Measurements from ENCODE around the gene CPD. TPM values are rescaled to one million over a fixed set of nuclear protein-coding genes. Genes with fewer than 3 reads are reported as not detected.

CPD gene
- polyA plus RNA-seq, 1 donor (not counting 4 experiments of a cell fraction or from before 2014, with no cell fraction given), result 30.5 TPM

GRCh38 chr17:30429155-30429554 is 50.4 kb downstream of the CPD start:
- FAIRE-seq (no peak), DNase-seq (ENCODE audit: low read depth, low spot score) (no peak)
- dilution Hi-C loops (cut with MboI; ENCODE audit: extremely low pct_ligation_motif_present, low sequenced_read_pairs), result no loop called here
- peaks cover 3% of the 10 kb centered on the region for H3K9me3 ChIP-seq (ENCODE audit: control insufficient read depth, low read depth, low read length)
- H3K27me3 ChIP-seq (ENCODE audit: control insufficient read depth, extremely low read depth, insufficient read depth, low read length), result no peaks in the 10 kb centered on the region
- H3K4me1 ChIP-seq (ENCODE audit: control insufficient read depth, extremely low read depth, insufficient read depth, low read length), result peaks cover 7% of the 10 kb centered on the region
- no peaks in the 10 kb centered on the region for H4K20me1 ChIP-seq (ENCODE audit: control insufficient read depth, extremely low read depth, insufficient read depth, low read length)
- no peak overlapping the region for H3K4me2 ChIP-seq (ENCODE audit: control insufficient read depth, extremely low read depth, insufficient read depth, low read depth, low read length)
- TF ChIP-seq EZH2 (IDR thresholded peaks at IDR 0.05; ENCODE audit: low read length), result no peak
- no peak for TF ChIP-seq CTCF (optimal IDR thresholded peaks at IDR 0.05 in 1 of 3, IDR thresholded peaks at IDR 0.05 in 1 of 3, conservative IDR thresholded peaks at IDR 0.05 in 1 of 3; ENCODE audit: extremely low read depth in 1 of 3, insufficient read depth in 2 of 3, low read length in 3 of 3)
- no peak overlapping the region for H3K4me3 ChIP-seq (ENCODE audit: control insufficient read depth in 2 of 3, extremely low read depth in 1 of 3, insufficient read depth in 2 of 3, low read depth in 1 of 3, low read length in 3 of 3)
- no peaks in the 10 kb centered on the region for H3K9me1 ChIP-seq (ENCODE audit: control insufficient read depth, extremely low read depth, insufficient read depth, low read length)
- no peak overlapping the region for H2AFZ ChIP-seq (ENCODE audit: control insufficient read depth, low read length)
- no peaks in the 10 kb centered on the region for H3K79me2 ChIP-seq (ENCODE audit: control insufficient read depth, insufficient read depth, low read length)
- H3K36me3 ChIP-seq (ENCODE audit: control insufficient read depth in 2 of 2, extremely low read depth in 1 of 2, insufficient read depth in 2 of 2, low read length in 2 of 2), result no peaks in the 10 kb centered on the region
- no peak overlapping the region for H3K27ac ChIP-seq (ENCODE audit: control insufficient read depth, insufficient read depth, low read length)
- H3K9ac ChIP-seq (ENCODE audit: control insufficient read depth, extremely low read depth, insufficient read depth, low read length), result no peak overlapping the region

- Histone ChIP-seq H2AFZ (ENCODE audit: control insufficient read depth, low read length) (no peak overlapping the region), H3K4me2 (ENCODE audit: control insufficient read depth, extremely low read depth, insufficient read depth, low read depth, low read length) (no peak overlapping the region), H3K4me1 (ENCODE audit: control insufficient read depth, extremely low read depth, insufficient read depth, low read length) (peaks cover 7% of the 10 kb centered on the region), H3K79me2 (ENCODE audit: control insufficient read depth, insufficient read depth, low read length) (no peaks in the 10 kb centered on the region), H3K9me3 (ENCODE audit: control insufficient read depth, low read depth, low read length) (peaks cover 3% of the 10 kb centered on the region), H3K27me3 (ENCODE audit: control insufficient read depth, extremely low read depth, insufficient read depth, low read length) (no peaks in the 10 kb centered on the region), H3K36me3 (ENCODE audit: control insufficient read depth in 2 of 2, extremely low read depth in 1 of 2, insufficient read depth in 2 of 2, low read length in 2 of 2) (peaks cover 0 to 4% of the 10 kb centered on the region in 2 experiments), H4K20me1 (ENCODE audit: control insufficient read depth, extremely low read depth, insufficient read depth, low read length) (no peaks in the 10 kb centered on the region), H3K4me3 (ENCODE audit: control insufficient read depth in 2 of 3, extremely low read depth in 1 of 3, insufficient read depth in 2 of 3, low read depth in 1 of 3, low read length in 3 of 3) (no peak overlapping the region), H3K27ac (ENCODE audit: control insufficient read depth, insufficient read depth, low read length) (no peak overlapping the region), H3K9ac (ENCODE audit: control insufficient read depth, extremely low read depth, insufficient read depth, low read length) (no peak overlapping the region), H3K9me1 (ENCODE audit: control insufficient read depth, extremely low read depth, insufficient read depth, low read length) (no peaks in the 10 kb centered on the region)
- no peak for TF ChIP-seq CTCF (optimal IDR thresholded peaks at IDR 0.05 in 1 of 3, IDR thresholded peaks at IDR 0.05 in 1 of 3, conservative IDR thresholded peaks at IDR 0.05 in 1 of 3; ENCODE audit: extremely low read depth in 1 of 3, insufficient read depth in 2 of 3, low read length in 3 of 3)
- no peak for TF ChIP-seq EZH2 (IDR thresholded peaks at IDR 0.05; ENCODE audit: low read length)
- dilution Hi-C loops (cut with MboI; ENCODE audit: extremely low pct_ligation_motif_present, low sequenced_read_pairs), result no loop called here
- DNase-seq (ENCODE audit: low read depth, low spot score), result peak; percentile 1
- FAIRE-seq, result peak; percentile 94
Measured at GRCh38 chr17:30433514-30433913, 54.8 kb downstream of the CPD start.

All from keratinocyte (primary cell).